Osteoblast (primary cell): ENCODE measurements around the gene NCKAP5. TPM values are rescaled to one million over a fixed set of nuclear protein-coding genes. Genes with fewer than 3 reads are reported as not detected.
"Not testable (repeated sequence)": the region's sequence is repeated elsewhere in the genome, so short reads cannot be mapped to it uniquely, and the experiment has no call there.

Experiments used
- DNase-seq: peaks from one replicate; pipeline ENCODE4 v3.0.0; 2011; ENCODE audit warnings: low spot score, mixed read lengths; ENCODE audit not compliant: insufficient read length; ENCODE audit errors: missing footprints
- H2AFZ ChIP-seq: 2 replicates; pipeline ENCODE4 v1.6.0; 2011; ENCODE audit warnings: mild to moderate bottlenecking, low read length
- H3K27ac ChIP-seq: 2 replicates; pipeline ENCODE4 v1.5.1; 2011; ENCODE audit warnings: mild to moderate bottlenecking, low read depth, low read length, moderate library complexity
- H3K27me3 ChIP-seq: 2 replicates; pipeline ENCODE4 v1.6.0; 2012; ENCODE audit warnings: mild to moderate bottlenecking, control low read depth, inconsistent platforms, low read length, moderate library complexity; ENCODE audit not compliant: insufficient read depth
- H3K36me3 ChIP-seq: 2 replicates; pipeline ENCODE4 v1.5.1; 2011; ENCODE audit warnings: mild to moderate bottlenecking, low read length, control low read depth, moderate library complexity; ENCODE audit not compliant: insufficient read depth
- H3K4me1 ChIP-seq: 2 replicates; pipeline ENCODE4 v1.5.1; 2011; ENCODE audit warnings: mild to moderate bottlenecking, low read length, control low read depth, moderate library complexity; ENCODE audit not compliant: insufficient read depth
- H3K4me2 ChIP-seq: 2 replicates; pipeline ENCODE4 v1.6.0; 2011; ENCODE audit warnings: mild to moderate bottlenecking, low read length; ENCODE audit not compliant: insufficient read depth
- H3K4me3 ChIP-seq: fragments of 200-600 bp; sonication (generic); 3 replicates; pipeline ENCODE4 v1.5.1; 2012; ENCODE audit warnings: mild to moderate bottlenecking, low read length, inconsistent platforms; ENCODE audit not compliant: insufficient read depth
- H3K79me2 ChIP-seq: 2 replicates; pipeline ENCODE4 v1.6.0; 2012; ENCODE audit warnings: mild to moderate bottlenecking, low read length, control low read depth, inconsistent platforms; ENCODE audit not compliant: insufficient read depth
- H3K9me3 ChIP-seq: 2 replicates; pipeline ENCODE4 v1.5.1; 2011; ENCODE audit warnings: low read depth, low read length, control low read depth
- H4K20me1 ChIP-seq: 2 replicates; pipeline ENCODE4 v1.6.0; 2012; ENCODE audit warnings: mild to moderate bottlenecking, low read length, control low read depth; ENCODE audit not compliant: insufficient read depth
- CTCF ChIP-seq: IDR thresholded peaks from 2 replicates; pipeline ENCODE4 v1.5.1; 2011; ENCODE audit warnings: mild to moderate bottlenecking, low read depth, low read length, moderate library complexity; ENCODE audit errors: extremely low read depth
- total RNA-seq: library from RNA; depleted of rRNA; stranded (reverse); fragments of >200 nt; gene quantifications from 2 replicates; pipeline ENCODE4 v1.2.3, GENCODE V29; 2012

NCKAP5 gene
- total RNA-seq, 1 donor, result 1.8 TPM

DNA sequence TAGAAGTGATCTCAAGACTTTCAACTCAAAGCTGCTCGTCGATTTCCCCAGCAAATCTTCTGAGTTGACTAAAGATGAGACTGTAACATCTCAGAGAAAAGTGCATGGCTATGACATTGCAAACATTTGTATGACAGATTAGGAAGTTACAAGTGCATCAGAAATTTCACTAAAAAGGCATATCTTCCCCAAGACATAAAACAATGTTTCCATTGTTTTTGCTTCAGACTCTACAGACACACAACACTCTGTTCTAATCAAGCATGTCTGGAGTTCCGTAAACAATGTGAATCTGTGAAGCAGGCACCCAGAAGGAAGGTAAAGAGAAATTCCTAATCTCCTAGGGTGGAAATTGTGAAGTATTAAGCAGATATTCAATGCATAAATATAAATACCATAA lies 753.6 kb downstream of the NCKAP5 start:
- Histone ChIP-seq H4K20me1 (no peaks in the 10 kb centered on the region), H3K4me2 (no peak overlapping the region), H3K27ac (no peak overlapping the region), H3K79me2 (no peaks in the 10 kb centered on the region), H3K36me3 (no peaks in the 10 kb centered on the region), H3K4me3 (no peak overlapping the region), H3K4me1 (peaks cover 3% of the 10 kb centered on the region), H2AFZ (no peak overlapping the region), H3K9me3 (no peaks in the 10 kb centered on the region), H3K27me3 (no peaks in the 10 kb centered on the region)
- no peak for DNase-seq
- no peak for TF ChIP-seq CTCF

GRCh38 chr2:132813422-132813821 lies 754.8 kb downstream of the NCKAP5 start:
- Histone ChIP-seq H3K9me3 (no peaks in the 10 kb centered on the region), H3K4me2 (no peak overlapping the region), H3K36me3 (no peaks in the 10 kb centered on the region), H2AFZ (no peak overlapping the region), H3K4me3 (no peak overlapping the region), H3K27me3 (no peaks in the 10 kb centered on the region), H3K27ac (no peak overlapping the region), H4K20me1 (no peaks in the 10 kb centered on the region), H3K79me2 (no peaks in the 10 kb centered on the region), H3K4me1 (peaks cover 3% of the 10 kb centered on the region)
- DNase-seq, result no peak
- TF ChIP-seq CTCF, result no peak

GRCh38 chr2:132811148-132811915 lies 756.9 kb downstream of the NCKAP5 start:
- H3K36me3 ChIP-seq, result no peaks in the 10 kb centered on the region
- no peaks in the 10 kb centered on the region for H3K9me3 ChIP-seq
- H3K27me3 ChIP-seq, result no peaks in the 10 kb centered on the region
- H3K4me3 ChIP-seq, result no peak overlapping the region
- DNase-seq, result no peak
- H3K4me2 ChIP-seq, result no peak overlapping the region
- no peak overlapping the region for H2AFZ ChIP-seq
- no peak for TF ChIP-seq CTCF
- no peaks in the 10 kb centered on the region for H4K20me1 ChIP-seq
- H3K79me2 ChIP-seq, result no peaks in the 10 kb centered on the region
- no peak overlapping the region for H3K27ac ChIP-seq
- peaks cover 3% of the 10 kb centered on the region for H3K4me1 ChIP-seq

DNA sequence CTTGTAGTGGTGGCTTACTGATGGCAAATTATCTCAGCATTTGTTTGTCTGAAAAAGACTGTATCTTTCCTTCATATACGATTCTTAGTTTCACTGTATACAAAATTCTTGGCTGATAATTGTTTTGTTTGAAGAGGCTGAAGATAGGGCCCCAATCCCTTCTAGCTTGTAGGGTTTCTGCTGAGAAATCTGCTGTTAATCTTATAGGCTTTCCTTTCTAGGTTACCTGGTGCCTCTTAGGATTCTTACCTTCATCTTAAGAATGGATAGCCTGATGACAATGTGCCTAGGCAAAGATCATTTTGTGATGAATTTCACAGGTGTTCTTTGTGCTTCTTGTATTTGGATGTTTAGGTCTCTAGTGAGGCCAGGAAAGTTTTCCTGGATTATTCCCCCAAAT lies 758.3 kb downstream of the NCKAP5 start:
- H3K9me3 ChIP-seq, H3K27ac ChIP-seq, H4K20me1 ChIP-seq, H3K36me3 ChIP-seq, H3K27me3 ChIP-seq, H2AFZ ChIP-seq, H3K4me3 ChIP-seq, H3K4me1 ChIP-seq, H3K4me2 ChIP-seq, DNase-seq, H3K79me2 ChIP-seq: not testable (repeated sequence)
